HG02884 (cell line): ENCODE data around the gene SATB2.

Source experiments
- ATAC-seq: cut with Tn5 transposase; IDR thresholded peaks from one replicate; pipeline ENCODE4 v1.9.1; 2021; ENCODE audit warnings: mild to moderate bottlenecking, moderate library complexity; ENCODE audit not compliant: unreplicated experiment

The SATB2 gene

GRCh38 chr2:199457147-199458008 lies at the start of gene SATB2:
SATB2 (minus strand) TSS chr2:199457939; CDS start chr2:199456037, 1,902 bp downstream.
- ATAC-seq = no peak

GRCh38 chr2:199505755-199506403 lies 48.1 kb upstream of the SATB2 start:
- ATAC-seq = no peak

GRCh38 chr2:199503148-199503547 lies 45.4 kb upstream of the SATB2 start:
- no peak for ATAC-seq

GRCh38 chr2:199499005-199499404 lies 41.3 kb upstream of the SATB2 start:
- no peak for ATAC-seq

GRCh38 chr2:199495147-199495546 lies 37.4 kb upstream of the SATB2 start:
- no peak for ATAC-seq

- no peak for ATAC-seq
Measured at GRCh38 chr2:199490049-199490448, 32.3 kb upstream of the SATB2 start.

GRCh38 chr2:199488772-199489400 lies 31.1 kb upstream of the SATB2 start:
- ATAC-seq = no peak

GRCh38 chr2:199485732-199486335 lies 28.1 kb upstream of the SATB2 start:
- ATAC-seq = no peak

- ATAC-seq = no peak
Measured at GRCh38 chr2:199484927-199485326, 27.2 kb upstream of the SATB2 start.

- ATAC-seq = no peak
Measured at GRCh38 chr2:199480966-199481365, 23.2 kb upstream of the SATB2 start.

- no peak for ATAC-seq
Measured at GRCh38 chr2:199477277-199477834, 19.6 kb upstream of the SATB2 start.

- no peak for ATAC-seq
Measured at GRCh38 chr2:199471443-199472057, 13.8 kb upstream of the SATB2 start.

GRCh38 chr2:199470672-199471442 lies 13.1 kb upstream of the SATB2 start:
- no peak for ATAC-seq

GRCh38 chr2:199470361-199470671 lies 12.6 kb upstream of the SATB2 start:
- no peak for ATAC-seq

GRCh38 chr2:199469514-199470360 lies 12.0 kb upstream of the SATB2 start:
- no peak for ATAC-seq

- no peak for ATAC-seq
Measured at GRCh38 chr2:199468561-199469513, 11.1 kb upstream of the SATB2 start.

- no peak for ATAC-seq
Measured at GRCh38 chr2:199467066-199467822, 9.5 kb upstream of the SATB2 start.
